CD14-positive monocyte (primary cell): Measurements from ENCODE around the gene TRABD. TPM values are rescaled to one million over a fixed set of nuclear protein-coding genes. Genes with fewer than 3 reads are reported as not detected.

Experiments
- DNase-seq, 3 donors: peaks; one replicate each; pipeline ENCODE4 v3.0.0-alpha.2; 2011 to 2022
- H2AFZ ChIP-seq: 2 replicates; pipeline ENCODE4 v1.6.0; 2012; ENCODE audit warnings: mild to moderate bottlenecking, low read depth, low read length, inconsistent platforms; ENCODE audit not compliant: insufficient read depth, poor library complexity, severe bottlenecking
- H3K27ac ChIP-seq, 2 donors: 1 replicate in 1 of 2; 2 replicates in 1 of 2; pipeline ENCODE4 v1.5.1; 2012 to 2013; ENCODE audit warnings: low read length in 2 of 2, control low read depth in 1 of 2, inconsistent platforms in 1 of 2, low read depth in 1 of 2, mild to moderate bottlenecking in 1 of 2
- H3K27me3 ChIP-seq, 2 donors: one replicate each; pipeline versions ENCODE4 v1.6.0 to v1.6.1; 2011 to 2013; ENCODE audit warnings: low read length in 2 of 2; ENCODE audit not compliant: control insufficient read depth in 2 of 2, insufficient read depth in 2 of 2
- H3K36me3 ChIP-seq, 2 donors: replicated peaks in 1 of 2; 1 replicate in 1 of 2; 2 replicates in 1 of 2; pipeline versions ENCODE4 v1.5.1 to v1.6.1; 2012 to 2013; ENCODE audit warnings: low read length in 2 of 2, control low read depth in 1 of 2, inconsistent platforms in 1 of 2, mild to moderate bottlenecking in 1 of 2; ENCODE audit not compliant: insufficient read depth in 2 of 2, control insufficient read depth in 1 of 2
- H3K4me1 ChIP-seq, 2 donors: 1 replicate in 1 of 2; 2 replicates in 1 of 2; pipeline versions ENCODE4 v1.5.1 to v1.6.1; 2012 to 2013; ENCODE audit warnings: low read length in 2 of 2, control low read depth in 1 of 2, inconsistent platforms in 1 of 2, mild to moderate bottlenecking in 1 of 2, moderate library complexity in 1 of 2; ENCODE audit not compliant: insufficient read depth in 2 of 2, control insufficient read depth in 1 of 2
- H3K4me2 ChIP-seq: replicated peaks from 2 replicates; pipeline ENCODE3; 2012; ENCODE audit warnings: low read length, moderate library complexity, mild to moderate bottlenecking; ENCODE audit not compliant: poor library complexity, severe bottlenecking; ENCODE audit errors: extremely low read depth
- H3K4me3 ChIP-seq, 3 experiments: fragments of 200-600 bp in 1 of 3; sonication (generic) in 1 of 3; replicated peaks in 1 of 3; 1 replicate in 2 of 3; 2 replicates in 1 of 3; pipeline ENCODE4 v1.5.1; 2011 to 2013; ENCODE audit warnings: low read length in 3 of 3, mild to moderate bottlenecking in 3 of 3, control low read depth in 2 of 3, low read depth in 2 of 3, inconsistent platforms in 1 of 3, moderate library complexity in 1 of 3
- H3K79me2 ChIP-seq: 2 replicates; pipeline ENCODE4 v1.6.0; 2012; ENCODE audit warnings: mild to moderate bottlenecking, control low read depth, inconsistent platforms, low read length, moderate library complexity; ENCODE audit not compliant: insufficient read depth
- H3K9ac ChIP-seq: 2 replicates; pipeline ENCODE4 v1.6.0; 2017; ENCODE audit warnings: low read length, mild to moderate bottlenecking; ENCODE audit not compliant: insufficient read depth, poor library complexity, severe bottlenecking
- H3K9me3 ChIP-seq, 2 donors: replicated peaks in 1 of 2; 1 replicate in 1 of 2; 2 replicates in 1 of 2; pipeline versions ENCODE4 v1.5.1 to v1.6.1; 2012 to 2013; ENCODE audit warnings: low read length in 2 of 2, control low read depth in 1 of 2; ENCODE audit not compliant: control insufficient read depth in 1 of 2, insufficient read depth in 1 of 2
- H4K20me1 ChIP-seq: 2 replicates; pipeline ENCODE4 v1.6.0; 2012; ENCODE audit warnings: mild to moderate bottlenecking, low read length, control low read depth, moderate library complexity; ENCODE audit not compliant: insufficient read depth
- H3K27ac Mint-ChIP-seq, 7 donors: one replicate each; pipeline ENCODE4 v1.8.0; 2020; ENCODE audit warnings: mild to moderate bottlenecking in 7 of 7, mixed read lengths in 7 of 7, moderate library complexity in 6 of 7, inconsistent platforms in 2 of 7
- H3K27me3 Mint-ChIP-seq, 3 donors: one replicate each; pipeline ENCODE4 v1.8.0; 2021 to 2022; ENCODE audit warnings: low read depth in 3 of 3, mild to moderate bottlenecking in 3 of 3, mixed read lengths in 3 of 3, moderate library complexity in 3 of 3, inconsistent platforms in 1 of 3
- H3K36me3 Mint-ChIP-seq, 2 donors: one replicate each; pipeline ENCODE4 v1.8.0; 2020; ENCODE audit warnings: mixed read lengths in 2 of 2, inconsistent platforms in 1 of 2, mild to moderate bottlenecking in 1 of 2
- H3K4me1 Mint-ChIP-seq: one replicate; pipeline ENCODE4 v1.8.0; 2020; ENCODE audit warnings: mild to moderate bottlenecking, mixed read lengths
- H3K4me3 Mint-ChIP-seq, 2 donors: one replicate each; pipeline ENCODE4 v1.8.0; 2020; ENCODE audit warnings: mild to moderate bottlenecking in 2 of 2, mixed read lengths in 2 of 2, moderate library complexity in 1 of 2
- H3K9me3 Mint-ChIP-seq, 7 donors: one replicate each; pipeline ENCODE4 v1.8.0; 2020 to 2022; ENCODE audit warnings: mixed read lengths in 7 of 7, mild to moderate bottlenecking in 6 of 7, moderate library complexity in 6 of 7, inconsistent platforms in 2 of 7
- WGBS: methylation state at CpG from one replicate; pipeline ENCODE4 v1.1.5; 2013; ENCODE audit warnings: missing lambda C conversion rate; ENCODE audit not compliant: insufficient coverage; 5-methylcytosine and 5-hydroxymethylcytosine counted together
- intact Hi-C, 2 donors: fragments of 100-400 bp; cut with micrococcal nuclease; formaldehyde crosslinking; loops; one replicate each; pipeline versions ENCODE4 v1.15.0 to v1.15.1; 2023
- polyA plus RNA-seq, 3 donors: library from polyadenylated mRNA; depleted of rRNA in 1 of 3; unstranded in 2 of 3; stranded (reverse) in 1 of 3; fragments of 300-500 nt in 2 of 3; fragments of >200 nt in 1 of 3; fragmentation: Illumina TruSeq in 2 of 3; gene quantifications; 1 replicate in 2 of 3; 2 replicates in 1 of 3; pipeline ENCODE4 v1.2.3, GENCODE V29; 2012 to 2021
- TF ChIP-seq, protein P1 (sequence below): fragments of 200-600 bp; IDR thresholded peaks from one replicate; pipeline ENCODE4 v1.8.0; 2022; ENCODE audit warnings: antibody characterized with exemption, mild to moderate bottlenecking

The TRABD gene
- polyA plus RNA-seq, 3 donors, result 34.5 to 240 (median 39.3) TPM

DNA sequence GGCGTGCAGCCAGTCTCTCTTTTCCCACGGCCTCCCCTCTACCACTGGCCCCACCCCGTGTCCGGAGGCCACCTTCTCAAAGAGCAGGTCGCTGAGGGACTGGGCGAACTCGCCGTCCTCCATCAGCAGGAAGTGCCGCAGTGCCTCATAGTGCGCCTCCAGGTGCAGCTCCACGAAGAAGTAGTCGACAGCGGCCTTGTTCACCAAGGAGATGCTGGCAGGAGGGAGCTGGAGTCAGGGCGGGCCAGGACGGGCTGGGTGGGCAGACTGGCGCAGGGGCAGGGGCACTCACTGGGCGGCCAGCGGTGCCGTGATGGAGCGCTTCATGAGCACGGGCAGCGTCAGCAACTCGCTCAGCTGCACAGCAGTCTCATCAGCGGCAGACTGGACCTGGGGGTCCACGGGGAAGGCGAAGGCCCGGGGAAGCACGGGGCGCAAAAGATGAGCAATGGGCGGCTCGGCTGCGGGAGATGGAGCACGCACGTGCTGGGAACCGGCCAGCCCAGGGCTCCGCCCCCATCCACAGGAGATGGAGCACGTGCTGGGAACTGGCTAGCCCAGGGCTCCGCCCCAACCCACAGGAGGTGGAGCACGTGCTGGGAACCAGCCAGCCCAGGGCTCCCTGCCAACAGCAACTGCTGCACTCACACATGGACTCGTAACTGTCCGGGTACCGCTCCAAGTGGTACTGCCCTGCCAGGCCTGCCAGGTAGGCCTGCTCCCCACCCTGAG is 33.4 kb downstream of the TRABD start:
- Histone ChIP-seq H3K27ac (no peak overlapping the region), H3K4me2 (no peak overlapping the region), H3K4me1 (peaks cover 0 to 9% of the 10 kb centered on the region in 2 donors), H3K4me3 (no peak overlapping the region), H3K27me3 (no peaks in the 10 kb centered on the region), H3K9ac (no peak overlapping the region), H3K79me2 (peaks cover 16% of the 10 kb centered on the region), H2AFZ (no peak overlapping the region), H3K36me3 (peaks cover 85 to 90% of the 10 kb centered on the region in 2 donors), H3K9me3 (no peaks in the 10 kb centered on the region), H4K20me1 (peaks cover 65% of the 10 kb centered on the region)
- 60% methylated on average over 40 of the region's 42 CpGs for WGBS
- Mint-ChIP-seq H3K27me3 (no peaks in the 10 kb centered on the region), H3K9me3 (no peaks in the 10 kb centered on the region), H3K4me3 (no peak overlapping the region), H3K36me3 (peaks cover 64 to 94% of the 10 kb centered on the region in 2 donors), H3K4me1 (peaks cover 6% of the 10 kb centered on the region), H3K27ac (peak overlapping the region in 2 of 7 donors; percentile 40 to 41)
- TF ChIP-seq, protein P1, sequence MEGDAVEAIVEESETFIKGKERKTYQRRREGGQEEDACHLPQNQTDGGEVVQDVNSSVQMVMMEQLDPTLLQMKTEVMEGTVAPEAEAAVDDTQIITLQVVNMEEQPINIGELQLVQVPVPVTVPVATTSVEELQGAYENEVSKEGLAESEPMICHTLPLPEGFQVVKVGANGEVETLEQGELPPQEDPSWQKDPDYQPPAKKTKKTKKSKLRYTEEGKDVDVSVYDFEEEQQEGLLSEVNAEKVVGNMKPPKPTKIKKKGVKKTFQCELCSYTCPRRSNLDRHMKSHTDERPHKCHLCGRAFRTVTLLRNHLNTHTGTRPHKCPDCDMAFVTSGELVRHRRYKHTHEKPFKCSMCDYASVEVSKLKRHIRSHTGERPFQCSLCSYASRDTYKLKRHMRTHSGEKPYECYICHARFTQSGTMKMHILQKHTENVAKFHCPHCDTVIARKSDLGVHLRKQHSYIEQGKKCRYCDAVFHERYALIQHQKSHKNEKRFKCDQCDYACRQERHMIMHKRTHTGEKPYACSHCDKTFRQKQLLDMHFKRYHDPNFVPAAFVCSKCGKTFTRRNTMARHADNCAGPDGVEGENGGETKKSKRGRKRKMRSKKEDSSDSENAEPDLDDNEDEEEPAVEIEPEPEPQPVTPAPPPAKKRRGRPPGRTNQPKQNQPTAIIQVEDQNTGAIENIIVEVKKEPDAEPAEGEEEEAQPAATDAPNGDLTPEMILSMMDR, result no peak
- peak; percentile 50 to 56 (median 51) for DNase-seq
- intact Hi-C loops, result no loop called here

DNA sequence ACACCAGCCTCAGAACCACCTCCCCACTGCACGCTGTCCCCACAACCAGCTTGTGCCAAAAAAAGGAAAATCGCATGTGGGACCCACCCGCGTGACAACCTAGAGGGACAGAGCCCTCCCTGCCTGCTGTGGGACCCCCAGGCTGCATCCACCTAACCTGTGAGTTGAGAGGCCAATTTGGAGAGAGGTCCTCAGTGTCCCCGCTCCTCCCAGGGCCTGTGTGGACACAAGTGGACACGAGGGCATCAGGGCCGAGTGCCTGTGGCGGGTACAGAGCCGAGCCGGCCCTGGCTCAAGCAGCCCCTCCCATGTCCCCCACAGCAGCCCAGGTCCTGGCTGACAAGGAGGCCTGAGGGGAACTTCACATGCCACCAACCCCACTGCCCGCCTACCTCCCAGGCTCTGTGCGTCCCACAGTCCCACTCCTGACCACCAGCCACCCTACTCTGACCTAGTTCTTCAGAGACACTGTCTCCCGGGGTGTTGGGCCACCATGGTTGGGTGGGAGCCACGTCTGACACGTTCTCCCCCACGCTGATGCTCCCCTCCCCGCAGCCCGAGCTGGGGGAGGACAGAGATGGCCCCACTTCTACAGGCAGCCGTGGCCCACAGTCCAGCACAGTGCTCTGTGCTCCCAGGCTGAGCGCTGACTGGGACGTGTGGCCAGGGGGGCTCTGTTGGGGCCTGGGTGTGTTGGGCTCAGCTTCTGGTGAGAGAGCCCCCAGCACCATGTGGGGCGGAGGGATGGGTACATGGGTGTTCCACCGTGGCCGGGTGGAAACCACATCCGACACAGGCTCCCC is 34.3 kb downstream of the TRABD start:
- H3K36me3 Mint-ChIP-seq, result peaks cover 63 to 91% of the 10 kb centered on the region in 2 donors
- no peak overlapping the region for H3K9ac ChIP-seq
- no peak overlapping the region for H3K4me3 Mint-ChIP-seq

More for the DNA sequence above, 34.3 kb downstream of the TRABD start:
- Histone ChIP-seq H3K27me3 (no peaks in the 10 kb centered on the region), H3K4me2 (no peak overlapping the region), H3K36me3 (peaks cover 83 to 86% of the 10 kb centered on the region in 2 donors), H3K9me3 (no peaks in the 10 kb centered on the region), H3K27ac (no peak overlapping the region), H4K20me1 (peaks cover 57% of the 10 kb centered on the region), H2AFZ (no peak overlapping the region), H3K4me3 (no peak overlapping the region), H3K4me1 (peaks cover 0 to 9% of the 10 kb centered on the region in 2 donors), H3K79me2 (peaks cover 10% of the 10 kb centered on the region)
- WGBS, result 80% methylated on average over 15 of the region's 25 CpGs
- intact Hi-C loops, result no loop called here
- TF ChIP-seq, protein P1, result no peak
- peaks cover 6% of the 10 kb centered on the region for H3K4me1 Mint-ChIP-seq
- no peaks in the 10 kb centered on the region for H3K27me3 Mint-ChIP-seq
- DNase-seq, result no peak
- peak overlapping the region in 1 of 7 donors; percentile 56 for H3K27ac Mint-ChIP-seq
- no peaks in the 10 kb centered on the region for H3K9me3 Mint-ChIP-seq
